Left lung (tissue), 14 donors: ENCODE data around the gene FAM32A. TPM values are rescaled to one million over a fixed set of nuclear protein-coding genes. Genes with fewer than 3 reads are reported as not detected.

Experiments used
- ATAC-seq: fragments of 200-7000 bp; cut with Tn5 transposase; one replicate; pipeline ENCODE4 v1.9.1; 2020; ENCODE audit warnings: moderate library complexity
- DNase-seq, 4 donors: peaks; one replicate each; pipeline ENCODE4 v3.0.0-alpha.2; 2013 to 2020
- H3K27ac ChIP-seq, 2 donors: fragments of 200-600 bp; sonication (generic) in 1 of 2; one replicate each; pipeline versions ENCODE4 v1.5.0 to v1.8.0; 2020 to 2021
- H3K27me3 ChIP-seq, 2 donors: fragments of 200-600 bp; sonication (generic) in 1 of 2; one replicate each; pipeline versions ENCODE4 v1.5.0 to v1.8.0; 2020 to 2021
- H3K36me3 ChIP-seq, 2 donors: fragments of 200-600 bp; sonication (generic) in 1 of 2; one replicate each; pipeline versions ENCODE4 v1.5.0 to v1.8.0; 2020 to 2021
- H3K4me1 ChIP-seq, 2 donors: fragments of 200-600 bp; one replicate each; pipeline ENCODE4 v1.8.0; 2021
- H3K4me3 ChIP-seq, 2 donors: fragments of 200-600 bp; sonication (generic) in 1 of 2; one replicate each; pipeline versions ENCODE4 v1.5.0 to v1.8.0; 2020 to 2021; ENCODE audit warnings: mild to moderate bottlenecking in 1 of 2
- H3K9me3 ChIP-seq, 2 donors: fragments of 200-600 bp; sonication (generic) in 1 of 2; one replicate each; pipeline versions ENCODE4 v1.5.0 to v1.8.0; 2020 to 2021
- intact Hi-C, 2 donors: fragments of 100-400 bp; cut with DNase I; formaldehyde crosslinking; loops; one replicate each; pipeline versions ENCODE4 v1.11.2 to v1.14.2; 2022
- long read RNA-seq, 12 donors: library from polyadenylated mRNA in 2 of 12; unstranded in 2 of 12; transcript quantifications; one replicate each; pipeline ENCODE4 v2.0.0 and lab custom pipeline, GENCODE V29; 2019 to 2026
- polyA plus RNA-seq, 6 donors: library from polyadenylated mRNA; unstranded; fragments of 120-200 nt; gene quantifications; one replicate each; pipeline ENCODE4 v1.2.1, GENCODE V29; 2013; ENCODE audit not compliant: insufficient read length in 6 of 6
- total RNA-seq, 2 donors: library from RNA; stranded (reverse); fragmentation: NEBNext Ultra II Directional; extraction: Animal tissue kit (Norgen Biotek cat#: 25700); gene quantifications; one replicate each; pipeline ENCODE4 v1.2.1, GENCODE V29; 2021
- TF ChIP-seq, protein P1 (sequence below), 2 donors: fragments of 200-600 bp; sonication (generic) in 1 of 2; IDR thresholded peaks; one replicate each; pipeline versions ENCODE4 v1.5.0 to v1.8.0; 2021; ENCODE audit warnings: antibody characterized with exemption in 2 of 2
- donor health status: DM: no; HTN: yes; CAD: no.
- donor health status: DM: no; HTN: no; CAD: no.

The FAM32A gene
- total RNA-seq: 10 to 100 TPM; 57.1 to 62.3 TPM
- polyA plus RNA-seq: 100 to 1,000 TPM in 4 of 6 donors, 10 to 100 TPM in 2; 94.4 to 109 (median 105) TPM
- long read RNA-seq, donor 1, transcript FAM32A-201 (4 exons, 1,455 nt): major isoform, 81 of 107 reads
- long read RNA-seq, donor 1, transcript FAM32A-205 (3 exons, 1,168 nt): minor isoform, 24 of 107 reads
- long read RNA-seq, donor 1, partial matches to known transcripts: 0 of 107 reads
- long read RNA-seq, donor 1, other reads (novel, unspliced or antisense): 0 of 107 reads
- long read RNA-seq, donor 2, transcript FAM32A-205 (3 exons, 1,168 nt): minor isoform, 14 of 66 reads
- long read RNA-seq, donor 2, transcript FAM32A-201 (4 exons, 1,455 nt): major isoform, 48 of 66 reads
- long read RNA-seq, donor 2, partial matches to known transcripts: 0 of 66 reads
- long read RNA-seq, donor 2, other reads (novel, unspliced or antisense): 0 of 66 reads
- long read RNA-seq, donor 3, transcript FAM32A-201 (4 exons, 1,455 nt): major isoform, 52 of 63 reads
- long read RNA-seq, donor 3, transcript FAM32A-205 (3 exons, 1,168 nt): minor isoform, 11 of 63 reads
- long read RNA-seq, donor 3, partial matches to known transcripts: 0 of 63 reads
- long read RNA-seq, donor 3, other reads (novel, unspliced or antisense): 0 of 63 reads
- long read RNA-seq, donor 4, transcript FAM32A-205 (3 exons, 1,168 nt): minor isoform, 7 of 87 reads
- long read RNA-seq, donor 4, transcript FAM32A-201 (4 exons, 1,455 nt): major isoform, 79 of 87 reads
- long read RNA-seq, donor 4, partial matches to known transcripts: 0 of 87 reads
- long read RNA-seq, donor 4, other reads (novel, unspliced or antisense): 0 of 87 reads
- long read RNA-seq, donor 5, transcript FAM32A-205 (3 exons, 1,168 nt): minor isoform, 15 of 67 reads
- long read RNA-seq, donor 5, transcript FAM32A-201 (4 exons, 1,455 nt): major isoform, 49 of 67 reads
- long read RNA-seq, donor 5, partial matches to known transcripts: 0 of 67 reads
- long read RNA-seq, donor 5, other reads (novel, unspliced or antisense): 0 of 67 reads
- long read RNA-seq, donor 6, transcript FAM32A-201 (4 exons, 1,455 nt): major isoform, 68 of 92 reads
- long read RNA-seq, donor 6, transcript FAM32A-205 (3 exons, 1,168 nt): minor isoform, 24 of 92 reads
- long read RNA-seq, donor 6, partial matches to known transcripts: 0 of 92 reads
- long read RNA-seq, donor 6, other reads (novel, unspliced or antisense): 0 of 92 reads
- long read RNA-seq, donor 7, transcript FAM32A-205 (3 exons, 1,168 nt): minor isoform, 7 of 35 reads
- long read RNA-seq, donor 7, transcript FAM32A-201 (4 exons, 1,455 nt): major isoform, 27 of 35 reads
- long read RNA-seq, donor 7, partial matches to known transcripts: 0 of 35 reads
- long read RNA-seq, donor 7, other reads (novel, unspliced or antisense): 0 of 35 reads
- long read RNA-seq, donor 8, transcript FAM32A-201 (4 exons, 1,455 nt): major isoform, 38 of 143 reads
- long read RNA-seq, donor 8, transcript FAM32A-205 (3 exons, 1,168 nt): minor isoform, 11 of 143 reads
- long read RNA-seq, donor 8, partial matches to known transcripts: 93 of 143 reads
- long read RNA-seq, donor 8, other reads (novel, unspliced or antisense): 0 of 143 reads
- long read RNA-seq, donor 9, partial matches to known transcripts: 0 of 1 reads
- long read RNA-seq, donor 9, other reads (novel, unspliced or antisense): 0 of 1 reads
- long read RNA-seq, donor 10, transcript FAM32A-205 (3 exons, 1,168 nt): minor isoform, 10 of 123 reads
- long read RNA-seq, donor 10, transcript FAM32A-204 (3 exons, 798 nt): minor isoform, 5 of 123 reads
- long read RNA-seq, donor 10, transcript FAM32A-201 (4 exons, 1,455 nt): major isoform, 105 of 123 reads
- long read RNA-seq, donor 10, partial matches to known transcripts: 1 of 123 reads
- long read RNA-seq, donor 10, other reads (novel, unspliced or antisense): 2 of 123 reads
- long read RNA-seq, donor 11: 0 reads
- long read RNA-seq, donor 12, transcript FAM32A-205 (3 exons, 1,168 nt): minor isoform, 15 of 61 reads
- long read RNA-seq, donor 12, transcript FAM32A-201 (4 exons, 1,455 nt): major isoform, 42 of 61 reads
- long read RNA-seq, donor 12, partial matches to known transcripts: 0 of 61 reads
- long read RNA-seq, donor 12, other reads (novel, unspliced or antisense): 0 of 61 reads

DNA sequence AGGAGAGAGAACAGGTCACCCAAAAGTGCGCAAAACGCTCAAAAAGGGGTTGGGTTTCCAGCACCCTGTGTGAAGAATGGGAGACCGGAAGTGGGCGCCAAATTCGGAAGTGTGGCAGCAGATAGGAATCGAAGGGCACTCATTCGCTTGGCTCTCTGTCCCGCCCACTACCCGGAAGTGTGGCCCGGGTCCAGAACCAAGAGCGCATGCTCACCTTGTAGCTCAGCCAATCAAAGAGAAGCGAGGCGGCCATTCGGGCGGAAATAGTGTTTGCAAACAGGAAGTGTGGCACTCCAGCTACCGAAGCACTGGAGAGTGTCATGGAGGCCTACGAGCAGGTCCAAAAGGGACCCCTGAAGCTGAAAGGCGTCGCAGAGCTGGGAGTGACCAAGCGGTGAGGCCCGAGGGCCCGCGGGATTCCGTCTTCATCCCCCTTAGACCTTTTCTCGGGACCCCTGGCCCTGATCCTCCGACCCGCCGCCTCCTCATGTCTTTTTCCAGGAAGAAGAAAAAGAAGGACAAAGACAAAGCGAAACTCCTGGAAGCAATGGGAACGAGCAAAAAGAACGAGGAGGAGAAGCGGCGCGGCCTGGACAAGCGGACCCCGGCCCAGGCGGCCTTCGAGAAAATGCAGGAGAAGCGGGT lies at the start of gene FAM32A:
Gene FAM32A (plus strand): TSS at position 288 of the 645 bp plus-strand sequence. CDS start 33 bp downstream, at position 321.
- peak; percentile 96 to 99 (median 98) for DNase-seq
- H3K27me3 ChIP-seq: peaks cover 0 to 13% of the 10 kb centered on the region in 2 donors
- H3K4me3 ChIP-seq: peak within 1 kb of the TSS; percentile 80 to 92
- H3K9me3 ChIP-seq: no peaks in the 10 kb centered on the region
- peaks cover 5 to 38% of the 10 kb centered on the region in 2 donors for H3K4me1 ChIP-seq
- intact Hi-C loops: no loop called here
- peak; percentile 96 for ATAC-seq
- H3K27ac ChIP-seq: peak within 1 kb of the TSS; percentile 66 to 79
- TF ChIP-seq, protein P1, sequence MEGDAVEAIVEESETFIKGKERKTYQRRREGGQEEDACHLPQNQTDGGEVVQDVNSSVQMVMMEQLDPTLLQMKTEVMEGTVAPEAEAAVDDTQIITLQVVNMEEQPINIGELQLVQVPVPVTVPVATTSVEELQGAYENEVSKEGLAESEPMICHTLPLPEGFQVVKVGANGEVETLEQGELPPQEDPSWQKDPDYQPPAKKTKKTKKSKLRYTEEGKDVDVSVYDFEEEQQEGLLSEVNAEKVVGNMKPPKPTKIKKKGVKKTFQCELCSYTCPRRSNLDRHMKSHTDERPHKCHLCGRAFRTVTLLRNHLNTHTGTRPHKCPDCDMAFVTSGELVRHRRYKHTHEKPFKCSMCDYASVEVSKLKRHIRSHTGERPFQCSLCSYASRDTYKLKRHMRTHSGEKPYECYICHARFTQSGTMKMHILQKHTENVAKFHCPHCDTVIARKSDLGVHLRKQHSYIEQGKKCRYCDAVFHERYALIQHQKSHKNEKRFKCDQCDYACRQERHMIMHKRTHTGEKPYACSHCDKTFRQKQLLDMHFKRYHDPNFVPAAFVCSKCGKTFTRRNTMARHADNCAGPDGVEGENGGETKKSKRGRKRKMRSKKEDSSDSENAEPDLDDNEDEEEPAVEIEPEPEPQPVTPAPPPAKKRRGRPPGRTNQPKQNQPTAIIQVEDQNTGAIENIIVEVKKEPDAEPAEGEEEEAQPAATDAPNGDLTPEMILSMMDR (IDR thresholded peaks at IDR 0.05): peak in 1 of 2 donors; percentile 47
- peaks cover 0 to 37% of the 10 kb centered on the region in 2 donors for H3K36me3 ChIP-seq

GRCh38 chr19:16135430-16136127 lies 49.6 kb upstream of the FAM32A start:
- peaks cover 0 to 13% of the 10 kb centered on the region in 2 donors for H3K4me1 ChIP-seq
- H3K27ac ChIP-seq: no peak overlapping the region
- H3K9me3 ChIP-seq: no peaks in the 10 kb centered on the region
- no peaks in the 10 kb centered on the region for H3K27me3 ChIP-seq
- TF ChIP-seq, protein P1 (IDR thresholded peaks at IDR 0.05): no peak
- no peak overlapping the region for H3K4me3 ChIP-seq
- H3K36me3 ChIP-seq: peaks cover 0 to 41% of the 10 kb centered on the region in 2 donors
- intact Hi-C loops: no loop called here
- ATAC-seq (no peak), DNase-seq (no peak)

- TF ChIP-seq, protein P1 (IDR thresholded peaks at IDR 0.05): no peak
- intact Hi-C loops: no loop called here
- Histone ChIP-seq H3K9me3 (no peaks in the 10 kb centered on the region), H3K27ac (no peak overlapping the region), H3K36me3 (peaks cover 0 to 32% of the 10 kb centered on the region in 2 donors), H3K27me3 (no peaks in the 10 kb centered on the region), H3K4me1 (peaks cover 0 to 21% of the 10 kb centered on the region in 2 donors), H3K4me3 (no peak overlapping the region)
- DNase-seq (no peak), ATAC-seq (no peak)
Observed at GRCh38 chr19:16136185-16136999, 48.8 kb upstream of the FAM32A start.
